ENCODE results near the gene SLC7A8.

SLC7A8 gene

DNA sequence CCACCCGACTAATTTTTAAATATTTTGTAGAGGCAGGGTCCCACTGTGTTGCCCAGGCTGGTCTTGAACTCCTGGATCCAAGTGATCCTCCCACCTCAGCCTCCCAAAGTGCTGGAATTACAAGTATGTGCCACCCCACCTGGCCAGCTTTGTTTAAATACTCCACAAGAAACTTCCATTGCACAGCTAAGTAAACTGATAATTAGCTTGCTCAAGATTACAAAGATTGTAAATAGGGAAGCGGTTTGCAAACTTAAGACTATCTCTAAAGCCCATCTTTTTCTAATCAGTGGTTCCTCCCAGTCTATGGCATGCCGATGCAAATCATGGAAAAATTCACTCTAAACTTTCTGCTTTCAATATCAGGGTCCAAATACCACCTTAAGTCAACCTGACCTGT lies 9.7 kb downstream of the SLC7A8 start:
- H3K9me3 ChIP-seq (ENCODE audit: insufficient read depth, low read length, severe bottlenecking), result no peaks in the 10 kb centered on the region
- H3K79me2 ChIP-seq (ENCODE audit: insufficient read depth, low read length), result no peaks in the 10 kb centered on the region
- no peak overlapping the region for H2AFZ ChIP-seq (ENCODE audit: low read depth, low read length)
- DNase-seq, result no peak
- 0 out of 2 replicates have a peak, but pooled peaks cover 2% of the 10 kb centered on the region for H4K20me1 ChIP-seq (ENCODE audit: insufficient read depth, low read length)
- H3K4me1 ChIP-seq (ENCODE audit: insufficient read depth, low read length), result no peaks in the 10 kb centered on the region
- H3K9ac ChIP-seq (ENCODE audit: low read depth, low read length), result no peak overlapping the region
- H3K27ac ChIP-seq (ENCODE audit: low read length), result no peak overlapping the region
- H3K27me3 ChIP-seq (ENCODE audit: insufficient read depth, low read length, poor library complexity), result peaks cover 49% of the 10 kb centered on the region
- H3K36me3 ChIP-seq (ENCODE audit: insufficient read depth, low read length), result no peaks in the 10 kb centered on the region
- ATAC-seq (ENCODE audit: insufficient read depth, low read depth), result no peak
- H3K4me2 ChIP-seq (ENCODE audit: insufficient read depth, low read length), result no peak overlapping the region
- TF ChIP-seq EZH2 (IDR thresholded peaks at IDR 0.05; ENCODE audit: borderline replicate concordance, low read depth, low read length, severe bottlenecking), result no peak
- TF ChIP-seq, protein P1, sequence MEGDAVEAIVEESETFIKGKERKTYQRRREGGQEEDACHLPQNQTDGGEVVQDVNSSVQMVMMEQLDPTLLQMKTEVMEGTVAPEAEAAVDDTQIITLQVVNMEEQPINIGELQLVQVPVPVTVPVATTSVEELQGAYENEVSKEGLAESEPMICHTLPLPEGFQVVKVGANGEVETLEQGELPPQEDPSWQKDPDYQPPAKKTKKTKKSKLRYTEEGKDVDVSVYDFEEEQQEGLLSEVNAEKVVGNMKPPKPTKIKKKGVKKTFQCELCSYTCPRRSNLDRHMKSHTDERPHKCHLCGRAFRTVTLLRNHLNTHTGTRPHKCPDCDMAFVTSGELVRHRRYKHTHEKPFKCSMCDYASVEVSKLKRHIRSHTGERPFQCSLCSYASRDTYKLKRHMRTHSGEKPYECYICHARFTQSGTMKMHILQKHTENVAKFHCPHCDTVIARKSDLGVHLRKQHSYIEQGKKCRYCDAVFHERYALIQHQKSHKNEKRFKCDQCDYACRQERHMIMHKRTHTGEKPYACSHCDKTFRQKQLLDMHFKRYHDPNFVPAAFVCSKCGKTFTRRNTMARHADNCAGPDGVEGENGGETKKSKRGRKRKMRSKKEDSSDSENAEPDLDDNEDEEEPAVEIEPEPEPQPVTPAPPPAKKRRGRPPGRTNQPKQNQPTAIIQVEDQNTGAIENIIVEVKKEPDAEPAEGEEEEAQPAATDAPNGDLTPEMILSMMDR (IDR thresholded peaks at IDR 0.05; ENCODE audit: borderline replicate concordance, extremely low read depth, low read length, poor library complexity, severe bottlenecking), result no peak
- H3K4me3 ChIP-seq (ENCODE audit: low read depth in 1 of 2, low read length in 2 of 2), result no peak overlapping the region

DNA sequence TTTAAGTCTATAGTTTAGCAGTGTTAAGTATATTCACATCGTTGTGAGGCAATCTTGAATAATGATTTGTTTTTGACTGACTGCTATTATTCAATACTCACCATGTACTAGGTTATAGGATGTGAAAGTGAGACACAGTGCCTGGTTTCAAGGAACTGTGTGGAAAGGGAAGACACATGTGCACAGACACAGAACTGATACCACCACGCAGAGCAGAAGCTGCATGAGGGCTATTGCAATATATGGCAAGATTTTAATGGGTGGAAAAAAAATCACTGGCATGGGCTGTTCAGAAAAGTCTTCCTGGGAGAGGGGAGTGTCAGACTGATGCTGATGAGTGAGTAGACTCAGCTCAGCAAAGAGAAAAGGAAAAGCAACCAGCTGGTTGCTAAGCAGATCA lies 10.4 kb downstream of the SLC7A8 start:
- TF ChIP-seq EZH2 (IDR thresholded peaks at IDR 0.05; ENCODE audit: borderline replicate concordance, low read depth, low read length, severe bottlenecking), result no peak
- TF ChIP-seq, protein P1 (IDR thresholded peaks at IDR 0.05; ENCODE audit: borderline replicate concordance, extremely low read depth, low read length, poor library complexity, severe bottlenecking), result no peak
- H3K9me3 ChIP-seq (ENCODE audit: insufficient read depth, low read length, severe bottlenecking), result no peaks in the 10 kb centered on the region
- no peak overlapping the region for H3K4me3 ChIP-seq (ENCODE audit: low read depth in 1 of 2, low read length in 2 of 2)
- peaks cover 57% of the 10 kb centered on the region for H3K27me3 ChIP-seq (ENCODE audit: insufficient read depth, low read length, poor library complexity)
- H2AFZ ChIP-seq (ENCODE audit: low read depth, low read length), result no peak overlapping the region
- 0 out of 2 replicates have a peak, but pooled peaks cover 2% of the 10 kb centered on the region for H4K20me1 ChIP-seq (ENCODE audit: insufficient read depth, low read length)
- no peaks in the 10 kb centered on the region for H3K36me3 ChIP-seq (ENCODE audit: insufficient read depth, low read length)
- H3K9ac ChIP-seq (ENCODE audit: low read depth, low read length), result no peak overlapping the region
- no peaks in the 10 kb centered on the region for H3K4me1 ChIP-seq (ENCODE audit: insufficient read depth, low read length)
- ATAC-seq (ENCODE audit: insufficient read depth, low read depth), result no peak
- H3K79me2 ChIP-seq (ENCODE audit: insufficient read depth, low read length), result no peaks in the 10 kb centered on the region
- no peak for DNase-seq
- H3K4me2 ChIP-seq (ENCODE audit: insufficient read depth, low read length), result no peak overlapping the region
- no peak overlapping the region for H3K27ac ChIP-seq (ENCODE audit: low read length)

DNA sequence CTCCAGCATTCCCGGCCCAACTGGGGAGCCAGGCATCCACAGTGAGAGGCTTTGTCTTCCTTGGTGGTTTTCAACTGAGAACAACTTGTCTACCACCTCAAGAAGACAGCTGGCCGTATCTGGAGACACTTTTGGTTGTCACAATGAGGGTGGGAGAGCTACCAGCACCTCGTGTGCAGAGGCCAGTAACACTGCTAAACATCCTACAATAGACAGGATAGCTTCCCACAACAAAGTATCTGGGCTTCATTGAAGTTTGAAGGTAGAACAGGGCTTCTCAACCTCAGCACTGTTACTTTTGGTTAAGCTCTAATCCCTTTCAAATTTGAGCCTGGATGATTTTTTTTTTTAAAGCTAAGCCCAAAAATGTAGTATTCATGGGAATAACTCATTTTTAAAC lies 10.9 kb downstream of the SLC7A8 start:
- no peaks in the 10 kb centered on the region for H3K9me3 ChIP-seq (ENCODE audit: insufficient read depth, low read length, severe bottlenecking)
- H3K27me3 ChIP-seq (ENCODE audit: insufficient read depth, low read length, poor library complexity), result peaks cover 60% of the 10 kb centered on the region
- H3K4me2 ChIP-seq (ENCODE audit: insufficient read depth, low read length), result no peak overlapping the region
- no peaks in the 10 kb centered on the region for H3K4me1 ChIP-seq (ENCODE audit: insufficient read depth, low read length)
- no peaks in the 10 kb centered on the region for H3K36me3 ChIP-seq (ENCODE audit: insufficient read depth, low read length)
- H2AFZ ChIP-seq (ENCODE audit: low read depth, low read length), result no peak overlapping the region
- H4K20me1 ChIP-seq (ENCODE audit: insufficient read depth, low read length), result 0 out of 2 replicates have a peak, but pooled peaks cover 2% of the 10 kb centered on the region
- DNase-seq (peak; percentile 18), ATAC-seq (ENCODE audit: insufficient read depth, low read depth) (peak; percentile 84)
- TF ChIP-seq EZH2 (IDR thresholded peaks at IDR 0.05; ENCODE audit: borderline replicate concordance, low read depth, low read length, severe bottlenecking), result no peak
- TF ChIP-seq, protein P1 (IDR thresholded peaks at IDR 0.05; ENCODE audit: borderline replicate concordance, extremely low read depth, low read length, poor library complexity, severe bottlenecking), result no peak
- no peak overlapping the region for H3K27ac ChIP-seq (ENCODE audit: low read length)
- no peaks in the 10 kb centered on the region for H3K79me2 ChIP-seq (ENCODE audit: insufficient read depth, low read length)
- no peak overlapping the region for H3K4me3 ChIP-seq (ENCODE audit: low read depth in 1 of 2, low read length in 2 of 2)
- H3K9ac ChIP-seq (ENCODE audit: low read depth, low read length), result no peak overlapping the region

DNA sequence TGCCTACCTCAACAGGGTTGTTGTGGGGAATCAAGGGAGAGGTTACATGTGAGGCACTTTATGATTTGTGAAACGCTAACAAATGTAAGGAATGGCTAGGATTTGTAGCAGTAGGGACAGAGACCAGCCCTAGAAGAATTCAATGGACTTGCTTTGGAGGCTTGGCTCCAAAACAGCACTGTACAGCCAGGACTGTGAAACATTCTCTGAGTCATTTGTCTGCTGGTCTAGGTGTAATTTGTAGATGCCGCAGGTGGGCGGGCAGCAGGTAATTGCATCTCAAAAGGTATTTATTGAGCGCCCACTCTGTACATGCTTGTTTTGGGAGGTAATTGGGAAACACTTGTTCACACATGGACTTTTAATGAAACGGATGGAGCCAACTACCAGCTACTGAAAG lies 11.4 kb downstream of the SLC7A8 start:
- DNase-seq, result no peak
- Histone ChIP-seq H4K20me1 (ENCODE audit: insufficient read depth, low read length) (0 out of 2 replicates have a peak, but pooled peaks cover 2% of the 10 kb centered on the region), H3K79me2 (ENCODE audit: insufficient read depth, low read length) (no peaks in the 10 kb centered on the region), H3K9ac (ENCODE audit: low read depth, low read length) (no peak overlapping the region), H3K27ac (ENCODE audit: low read length) (no peak overlapping the region), H2AFZ (ENCODE audit: low read depth, low read length) (no peak overlapping the region), H3K36me3 (ENCODE audit: insufficient read depth, low read length) (no peaks in the 10 kb centered on the region), H3K4me3 (ENCODE audit: low read depth in 1 of 2, low read length in 2 of 2) (no peak overlapping the region), H3K27me3 (ENCODE audit: insufficient read depth, low read length, poor library complexity) (peaks cover 60% of the 10 kb centered on the region), H3K4me2 (ENCODE audit: insufficient read depth, low read length) (no peak overlapping the region), H3K9me3 (ENCODE audit: insufficient read depth, low read length, severe bottlenecking) (no peaks in the 10 kb centered on the region), H3K4me1 (ENCODE audit: insufficient read depth, low read length) (no peaks in the 10 kb centered on the region)
- ATAC-seq (ENCODE audit: insufficient read depth, low read depth), result no peak
- TF ChIP-seq EZH2 (IDR thresholded peaks at IDR 0.05; ENCODE audit: borderline replicate concordance, low read depth, low read length, severe bottlenecking), result no peak
- TF ChIP-seq, protein P1 (IDR thresholded peaks at IDR 0.05; ENCODE audit: borderline replicate concordance, extremely low read depth, low read length, poor library complexity, severe bottlenecking), result no peak

All from DND-41 (cell line).